AG09319 (cell line): ENCODE data around the gene CCNDBP1.
A peak's percentile ranks its signal among the peaks of the same experiment; 100 is the strongest.
"Not testable (repeated sequence)": the region's sequence is repeated elsewhere in the genome, so short reads cannot be mapped to it uniquely, and the experiment has no call there.

Experiments
- DNase-seq: peaks from one replicate; pipeline ENCODE4 v3.0.0-alpha.2; 2010; ENCODE audit warnings: low read depth; ENCODE audit errors: extremely low read depth
- CTCF ChIP-seq: IDR thresholded peaks from 2 replicates; pipeline ENCODE4 v1.5.1; 2011; ENCODE audit warnings: low read depth, mild to moderate bottlenecking, inconsistent platforms, low read length, moderate library complexity

Gene CCNDBP1

DNA sequence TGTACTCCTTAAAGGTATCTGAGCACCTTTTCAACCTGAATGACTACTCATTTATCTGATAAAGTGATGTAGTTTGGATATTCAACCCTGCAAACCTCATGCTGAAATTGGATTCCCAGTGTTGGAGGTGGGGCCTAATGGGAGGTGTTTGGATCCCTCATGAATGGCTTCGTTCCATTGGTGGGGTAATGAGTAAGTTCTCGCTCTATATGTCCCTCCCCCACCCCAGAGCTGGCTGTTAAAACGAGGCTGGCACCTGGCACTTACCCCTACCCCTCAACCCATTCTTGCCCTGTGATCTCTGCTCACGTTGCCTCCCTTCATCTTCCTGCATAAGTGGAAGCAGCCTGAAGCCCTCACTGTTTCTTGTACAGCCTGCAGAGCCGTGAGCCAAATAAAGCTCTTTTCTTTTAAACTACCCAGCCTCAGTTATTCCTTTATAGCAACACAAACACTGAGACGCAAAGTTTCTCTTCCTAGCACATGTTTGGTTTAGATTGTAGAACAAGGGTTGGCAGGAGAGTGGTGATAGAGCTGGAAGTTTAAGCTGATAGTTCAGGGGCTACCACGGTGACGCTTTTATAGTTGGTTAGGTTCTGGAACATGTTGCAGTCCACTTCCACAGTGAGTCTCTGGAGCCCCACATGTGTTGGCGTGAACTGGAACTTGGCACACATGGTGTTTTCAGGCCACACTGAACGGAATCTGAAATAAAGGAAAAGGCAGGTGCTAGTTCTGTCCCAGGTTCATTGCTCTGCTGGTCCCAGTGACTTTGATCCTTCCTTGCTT lies 11.8 kb downstream of the CCNDBP1 start:
- no peak for TF ChIP-seq CTCF
- DNase-seq, result no peak

- not testable (repeated sequence) for DNase-seq
Measured at GRCh38 chr15:43197773-43198172, 12.6 kb downstream of the CCNDBP1 start.

DNA sequence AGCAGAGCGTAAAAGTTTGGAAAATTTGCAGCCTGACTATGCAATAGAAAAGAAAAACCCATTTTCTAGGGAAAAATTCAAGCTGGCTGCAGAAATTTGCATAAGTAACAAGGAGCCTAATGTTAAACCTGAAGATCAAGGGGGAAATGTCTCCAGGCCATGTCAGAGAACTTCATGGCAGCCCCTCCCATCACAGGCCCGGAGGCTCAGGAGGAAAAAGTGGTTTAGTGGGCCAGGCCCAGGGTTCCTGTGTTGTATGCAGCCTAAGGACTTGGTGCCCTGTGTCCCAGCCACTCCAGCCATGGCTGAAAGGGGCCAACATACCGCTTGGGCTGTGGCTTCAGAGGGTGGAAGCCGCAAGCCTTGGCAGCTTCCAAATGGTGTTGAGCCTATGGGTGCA lies 13.4 kb downstream of the CCNDBP1 start:
- not testable (repeated sequence) for DNase-seq

GRCh38 chr15:43198992-43199391 lies 13.8 kb downstream of the CCNDBP1 start:
- no peak for TF ChIP-seq CTCF
- DNase-seq, result no peak

DNA sequence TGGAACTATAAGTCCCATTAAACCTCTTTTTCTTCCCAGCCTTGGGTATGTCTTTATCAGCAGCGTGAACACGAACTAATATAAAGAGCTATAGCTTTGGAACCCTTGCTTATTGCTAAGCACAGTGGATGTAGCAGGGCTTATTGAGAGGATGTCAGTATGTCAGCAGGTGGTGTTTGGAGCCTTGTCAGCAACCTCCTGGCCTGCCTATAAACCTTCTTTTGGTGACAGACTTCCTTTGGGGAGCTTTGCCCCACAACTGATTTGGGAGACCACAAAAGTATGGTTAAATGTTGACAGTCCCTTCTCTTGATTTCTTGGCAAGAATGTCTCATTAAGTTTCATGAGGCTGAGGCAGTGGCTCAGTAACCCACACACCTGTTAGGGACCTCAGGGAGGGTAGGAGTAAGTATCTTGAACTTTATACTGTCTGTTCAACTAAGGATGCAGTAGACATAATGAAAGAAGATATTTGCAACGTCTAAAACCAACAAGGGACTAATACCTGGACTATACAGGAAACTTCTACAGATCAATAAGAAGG lies 14.8 kb downstream of the CCNDBP1 start:
- TF ChIP-seq CTCF, result no peak
- DNase-seq, result no peak

DNA sequence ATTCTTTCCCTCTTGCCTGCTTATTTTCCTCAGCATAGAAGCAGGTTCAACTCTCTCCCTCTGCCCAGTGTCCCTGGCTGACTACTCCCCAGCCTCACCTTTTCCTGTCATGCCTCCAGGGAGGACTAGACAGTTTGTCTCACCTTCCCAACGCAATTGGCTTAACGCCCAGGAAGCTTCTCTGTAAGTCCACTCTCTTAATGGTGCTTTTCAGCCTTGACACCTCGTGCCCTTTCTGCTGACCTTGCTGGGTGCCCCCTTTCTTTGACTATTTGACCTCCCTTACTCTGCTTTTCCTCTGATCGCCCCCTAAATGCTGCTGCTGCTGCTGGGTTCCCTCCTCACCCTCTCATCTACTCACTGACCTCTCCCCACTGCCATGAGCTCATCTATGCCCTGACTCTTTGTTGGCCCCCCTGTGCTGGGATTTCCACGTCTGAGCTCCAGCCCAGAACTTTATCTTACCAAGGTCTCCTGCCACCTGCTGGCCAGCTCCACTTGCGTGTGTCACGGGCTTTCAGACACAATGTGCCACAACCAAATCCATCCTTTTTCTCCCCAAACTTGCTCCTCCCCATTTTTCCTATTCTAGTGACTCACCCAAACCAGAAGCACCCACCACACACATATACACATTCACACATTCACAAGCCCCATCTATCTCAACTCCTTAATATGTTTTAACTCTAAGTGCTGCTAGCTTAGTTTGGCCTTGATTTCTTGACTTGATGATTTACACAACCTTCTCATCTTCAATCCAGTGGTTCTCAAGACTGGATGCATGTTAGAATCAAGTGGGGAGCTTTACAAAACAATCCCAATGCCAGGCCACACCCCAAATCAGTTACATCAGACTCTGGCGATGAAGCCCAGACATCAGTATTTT lies 19.1 kb downstream of the CCNDBP1 start:
- TF ChIP-seq CTCF, result peak; percentile 63
- no peak for DNase-seq

- no peak for TF ChIP-seq CTCF
- DNase-seq, result no peak
Measured at GRCh38 chr15:43206054-43206453, 20.9 kb downstream of the CCNDBP1 start.

DNA sequence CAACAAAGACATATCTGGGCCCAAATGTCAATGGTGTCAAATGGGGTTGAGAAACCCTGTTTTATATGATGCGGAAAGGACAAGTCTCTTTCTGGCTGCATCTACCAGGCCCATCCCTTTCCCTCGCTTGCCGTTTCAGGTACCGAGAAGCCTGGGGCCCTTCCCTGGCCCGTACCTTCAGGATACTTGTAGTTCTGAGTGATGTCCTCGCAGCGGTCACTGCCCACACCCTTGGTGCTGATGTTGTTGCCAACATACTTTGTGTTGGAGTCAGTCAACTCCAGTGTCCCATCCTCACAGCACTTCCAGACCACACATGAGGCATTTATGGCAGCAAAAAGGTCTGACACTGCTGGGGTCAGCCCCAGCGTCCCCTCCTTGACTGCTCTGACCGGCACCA lies 21.8 kb downstream of the CCNDBP1 start:
- no peak for TF ChIP-seq CTCF

More for the DNA sequence above, 21.8 kb downstream of the CCNDBP1 start:
- DNase-seq, result no peak
